Neuronal stem cell (in vitro differentiated cells): Measurements from ENCODE around the gene EHMT2.
"Not testable (repeated sequence)": the region's sequence is repeated elsewhere in the genome, so short reads cannot be mapped to it uniquely, and the experiment has no call there.

ENCODE experiments used
- DNase-seq: peaks from one replicate; pipeline ENCODE4 v3.0.0-alpha.2; 2013; ENCODE audit warnings: low spot score
- H2AFZ ChIP-seq: one replicate; pipeline ENCODE4 v1.6.1; 2013; ENCODE audit warnings: mild to moderate bottlenecking, low read length, inconsistent platforms
- H2AK5ac ChIP-seq: 2 replicates; pipeline ENCODE4 v1.6.1; 2013; ENCODE audit warnings: low read depth, mild to moderate bottlenecking, inconsistent platforms, low read length, moderate library complexity, mixed read lengths
- H2BK120ac ChIP-seq: 2 replicates; pipeline ENCODE4 v1.6.1; 2013; ENCODE audit warnings: low read depth, mild to moderate bottlenecking, inconsistent platforms, low read length, moderate library complexity, mixed read lengths
- H2BK12ac ChIP-seq: one replicate; pipeline ENCODE4 v1.6.1; 2013; ENCODE audit warnings: low read length, inconsistent platforms
- H2BK15ac ChIP-seq: 2 replicates; pipeline ENCODE4 v1.6.1; 2013; ENCODE audit warnings: mild to moderate bottlenecking, low read length, inconsistent platforms, mixed read lengths
- H2BK5ac ChIP-seq: one replicate; pipeline ENCODE4 v1.6.1; 2013; ENCODE audit warnings: inconsistent platforms, mild to moderate bottlenecking, low read length, moderate library complexity
- H3K14ac ChIP-seq: one replicate; pipeline ENCODE4 v1.6.1; 2013; ENCODE audit warnings: low read length, inconsistent platforms
- H3K18ac ChIP-seq: 2 replicates; pipeline ENCODE4 v1.6.1; 2013; ENCODE audit warnings: low read length, inconsistent platforms
- H3K23ac ChIP-seq: 2 replicates; pipeline ENCODE4 v1.6.1; 2013; ENCODE audit warnings: low read depth, mild to moderate bottlenecking, mixed read lengths, low read length, inconsistent platforms; ENCODE audit not compliant: poor library complexity
- H3K27ac ChIP-seq: replicated peaks from 3 replicates; pipeline ENCODE4 v1.5.1; 2013; ENCODE audit warnings: low read length, inconsistent platforms
- H3K27me3 ChIP-seq, 3 experiments: 2 replicates each; pipeline ENCODE4 v1.6.1; 2013; ENCODE audit warnings: low read length in 3 of 3, mild to moderate bottlenecking in 2 of 3, inconsistent platforms in 1 of 3, low read depth in 1 of 3, mixed read lengths in 1 of 3, moderate library complexity in 1 of 3; ENCODE audit not compliant: control insufficient read depth in 3 of 3, insufficient read depth in 3 of 3
- H3K36me3 ChIP-seq, 2 donors: replicated peaks in 1 of 2; 2 replicates each; pipeline ENCODE4 v1.6.1; 2013; ENCODE audit warnings: low read length in 2 of 2; ENCODE audit not compliant: control insufficient read depth in 2 of 2, insufficient read depth in 2 of 2
- H3K4ac ChIP-seq: 2 replicates; pipeline ENCODE4 v1.6.1; 2013; ENCODE audit warnings: inconsistent platforms, mild to moderate bottlenecking, low read length, moderate library complexity
- H3K4me1 ChIP-seq, 2 donors: 1 replicate in 1 of 2; 2 replicates in 1 of 2; pipeline ENCODE4 v1.6.1; 2013; ENCODE audit warnings: low read length in 2 of 2, low read depth in 1 of 2; ENCODE audit not compliant: control insufficient read depth in 2 of 2, insufficient read depth in 1 of 2
- H3K4me2 ChIP-seq: one replicate; pipeline ENCODE4 v1.6.1; 2013; ENCODE audit warnings: mild to moderate bottlenecking, low read length, inconsistent platforms; ENCODE audit not compliant: insufficient read depth, poor library complexity, severe bottlenecking
- H3K4me3 ChIP-seq, 2 donors: 2 replicates each; pipeline ENCODE4 v1.5.1; 2013; ENCODE audit warnings: low read length in 2 of 2, mild to moderate bottlenecking in 2 of 2, inconsistent platforms in 1 of 2, moderate library complexity in 1 of 2
- H3K79me1 ChIP-seq: one replicate; pipeline ENCODE4 v1.6.1; 2013; ENCODE audit warnings: low read depth, mild to moderate bottlenecking, inconsistent platforms, low read length, moderate library complexity
- H3K9ac ChIP-seq: one replicate; pipeline ENCODE4 v1.6.1; 2013; ENCODE audit warnings: mild to moderate bottlenecking, low read depth, low read length, inconsistent platforms; ENCODE audit not compliant: poor library complexity
- H3K9me3 ChIP-seq, 2 donors: replicated peaks in 1 of 2; 2 replicates each; pipeline versions ENCODE3 to v1.6.1; 2013; ENCODE audit warnings: low read length in 2 of 2, mild to moderate bottlenecking in 2 of 2, inconsistent platforms in 1 of 2, low read depth in 1 of 2, mixed read lengths in 1 of 2, moderate library complexity in 1 of 2; ENCODE audit not compliant: control insufficient read depth in 2 of 2, insufficient read depth in 1 of 2
- H4K8ac ChIP-seq: one replicate; pipeline ENCODE4 v1.6.1; 2013; ENCODE audit warnings: low read depth, mild to moderate bottlenecking, inconsistent platforms, low read length, moderate library complexity
- H4K91ac ChIP-seq: one replicate; pipeline ENCODE4 v1.6.1; 2013; ENCODE audit warnings: low read length, low read depth, mild to moderate bottlenecking, inconsistent platforms; ENCODE audit not compliant: poor library complexity
- WGBS, 2 donors: extraction: QIAGEN DNeasy Blood & Tissue Kit; methylation state at CpG; one replicate each; pipeline ENCODE4 v1.1.7; 2013; ENCODE audit warnings: missing lambda C conversion rate in 2 of 2, mixed read lengths in 1 of 2; ENCODE audit not compliant: insufficient read length in 2 of 2, insufficient replicate concordance in 1 of 2; ENCODE audit errors: extremely low coverage in 2 of 2; 5-methylcytosine and 5-hydroxymethylcytosine counted together

The EHMT2 gene

GRCh38 chr6:31842053-31842452, 55.4 kb downstream of the EHMT2 start:
- Histone ChIP-seq H3K23ac (no peak overlapping the region), H3K4me3 (no peak overlapping the region), H3K36me3 (peaks cover 35 to 41% of the 10 kb centered on the region in 2 donors), H3K79me1 (no peaks in the 10 kb centered on the region), H3K9me3 (peaks cover 0 to 3% of the 10 kb centered on the region in 2 donors), H2BK120ac (no peak overlapping the region), H2BK5ac (no peak overlapping the region), H2BK15ac (no peak overlapping the region), H3K4me2 (no peak overlapping the region), H4K8ac (no peak overlapping the region), H3K27me3 (no peaks in the 10 kb centered on the region), H2BK12ac (no peak overlapping the region), H3K14ac (no peak overlapping the region), H3K4ac (no peak overlapping the region), H3K27ac (no peak overlapping the region), H2AFZ (no peak overlapping the region), H2AK5ac (no peak overlapping the region), H3K4me1 (peaks cover 0 to 4% of the 10 kb centered on the region in 2 donors), H4K91ac (no peak overlapping the region), H3K9ac (no peak overlapping the region), H3K18ac (no peak overlapping the region)
- no peak for DNase-seq
- WGBS, 2 donors: no CpG with 5 or more reads among the region's 9 CpGs

- not testable (repeated sequence) for H3K14ac ChIP-seq
- H3K36me3 ChIP-seq: peaks cover 41 to 55% of the 10 kb centered on the region in 2 donors
Observed at GRCh38 chr6:31839779-31840126, 57.7 kb downstream of the EHMT2 start.

GRCh38 chr6:31838968-31839367, 58.5 kb downstream of the EHMT2 start:
- H2BK120ac ChIP-seq: no peak overlapping the region
- H2AK5ac ChIP-seq: no peak overlapping the region
- H3K36me3 ChIP-seq: peaks cover 39 to 55% of the 10 kb centered on the region in 2 donors

More at GRCh38 chr6:31839779-31840126, 57.7 kb downstream of the EHMT2 start:
- not testable (repeated sequence) for H3K27me3 ChIP-seq, H3K9me3 ChIP-seq, H2BK12ac ChIP-seq, H4K8ac ChIP-seq, H3K23ac ChIP-seq, H3K4me3 ChIP-seq, H3K4ac ChIP-seq, H3K79me1 ChIP-seq, H2BK120ac ChIP-seq, H2BK5ac ChIP-seq, H2AFZ ChIP-seq, H3K18ac ChIP-seq, H3K4me2 ChIP-seq, H3K9ac ChIP-seq, H2BK15ac ChIP-seq, H4K91ac ChIP-seq, H2AK5ac ChIP-seq, H3K27ac ChIP-seq, DNase-seq
- peaks cover 4 to 16% of the 10 kb centered on the region in 2 donors for H3K4me1 ChIP-seq
- WGBS, 2 donors: no CpG with 5 or more reads among the region's 8 CpGs

GRCh38 chr6:31838114-31838553, 59.4 kb downstream of the EHMT2 start:
- not testable (repeated sequence) for H2BK15ac ChIP-seq, H3K27ac ChIP-seq, H2BK5ac ChIP-seq, H4K8ac ChIP-seq, H3K79me1 ChIP-seq, H2AK5ac ChIP-seq, H3K4ac ChIP-seq, H2BK120ac ChIP-seq, H3K9me3 ChIP-seq, H2AFZ ChIP-seq, H3K4me2 ChIP-seq, H3K23ac ChIP-seq, H2BK12ac ChIP-seq, H3K27me3 ChIP-seq, H3K14ac ChIP-seq, H4K91ac ChIP-seq, H3K9ac ChIP-seq, DNase-seq, H3K18ac ChIP-seq
- Histone ChIP-seq H3K36me3 (peaks cover 39 to 55% of the 10 kb centered on the region in 2 donors), H3K4me3 (peak overlapping the region in 1 of 2 donors; percentile 92), H3K4me1 (peaks cover 4 to 16% of the 10 kb centered on the region in 2 donors)
- no CpG with 5 or more reads among the region's 9 CpGs for WGBS, 2 donors

More at GRCh38 chr6:31838968-31839367, 58.5 kb downstream of the EHMT2 start:
- Histone ChIP-seq H3K9me3 (peaks cover 0 to 3% of the 10 kb centered on the region in 2 donors), H3K4ac (no peak overlapping the region), H2BK12ac (no peak overlapping the region), H3K79me1 (peaks cover 8% of the 10 kb centered on the region), H3K4me1 (peaks cover 4 to 16% of the 10 kb centered on the region in 2 donors), H3K27me3 (no peaks in the 10 kb centered on the region), H3K9ac (no peak overlapping the region), H3K18ac (no peak overlapping the region), H3K4me3 (no peak overlapping the region), H3K23ac (no peak overlapping the region), H3K27ac (no peak overlapping the region), H3K4me2 (no peak overlapping the region), H2BK15ac (no peak overlapping the region), H2AFZ (no peak overlapping the region), H3K14ac (no peak overlapping the region), H4K91ac (no peak overlapping the region), H2BK5ac (no peak overlapping the region), H4K8ac (no peak overlapping the region)
- no CpG with 5 or more reads among the region's 3 CpGs for WGBS, 2 donors
- DNase-seq: no peak
